AG09319 (cell line): ENCODE measurements around the gene TMEM198.

Experiments
- DNase-seq: peaks from one replicate; pipeline ENCODE4 v3.0.0-alpha.2; 2010; ENCODE audit warnings: low read depth; ENCODE audit errors: extremely low read depth
- TF ChIP-seq, protein P1 (sequence below): IDR thresholded peaks from 2 replicates; pipeline ENCODE4 v1.5.1; 2011; ENCODE audit warnings: low read depth, mild to moderate bottlenecking, inconsistent platforms, low read length, moderate library complexity

Gene TMEM198

GRCh38 chr2:219557320-219557719, 13.5 kb downstream of the TMEM198 start:
- DNase-seq: no peak
- TF ChIP-seq, protein P1, sequence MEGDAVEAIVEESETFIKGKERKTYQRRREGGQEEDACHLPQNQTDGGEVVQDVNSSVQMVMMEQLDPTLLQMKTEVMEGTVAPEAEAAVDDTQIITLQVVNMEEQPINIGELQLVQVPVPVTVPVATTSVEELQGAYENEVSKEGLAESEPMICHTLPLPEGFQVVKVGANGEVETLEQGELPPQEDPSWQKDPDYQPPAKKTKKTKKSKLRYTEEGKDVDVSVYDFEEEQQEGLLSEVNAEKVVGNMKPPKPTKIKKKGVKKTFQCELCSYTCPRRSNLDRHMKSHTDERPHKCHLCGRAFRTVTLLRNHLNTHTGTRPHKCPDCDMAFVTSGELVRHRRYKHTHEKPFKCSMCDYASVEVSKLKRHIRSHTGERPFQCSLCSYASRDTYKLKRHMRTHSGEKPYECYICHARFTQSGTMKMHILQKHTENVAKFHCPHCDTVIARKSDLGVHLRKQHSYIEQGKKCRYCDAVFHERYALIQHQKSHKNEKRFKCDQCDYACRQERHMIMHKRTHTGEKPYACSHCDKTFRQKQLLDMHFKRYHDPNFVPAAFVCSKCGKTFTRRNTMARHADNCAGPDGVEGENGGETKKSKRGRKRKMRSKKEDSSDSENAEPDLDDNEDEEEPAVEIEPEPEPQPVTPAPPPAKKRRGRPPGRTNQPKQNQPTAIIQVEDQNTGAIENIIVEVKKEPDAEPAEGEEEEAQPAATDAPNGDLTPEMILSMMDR: no peak

DNA sequence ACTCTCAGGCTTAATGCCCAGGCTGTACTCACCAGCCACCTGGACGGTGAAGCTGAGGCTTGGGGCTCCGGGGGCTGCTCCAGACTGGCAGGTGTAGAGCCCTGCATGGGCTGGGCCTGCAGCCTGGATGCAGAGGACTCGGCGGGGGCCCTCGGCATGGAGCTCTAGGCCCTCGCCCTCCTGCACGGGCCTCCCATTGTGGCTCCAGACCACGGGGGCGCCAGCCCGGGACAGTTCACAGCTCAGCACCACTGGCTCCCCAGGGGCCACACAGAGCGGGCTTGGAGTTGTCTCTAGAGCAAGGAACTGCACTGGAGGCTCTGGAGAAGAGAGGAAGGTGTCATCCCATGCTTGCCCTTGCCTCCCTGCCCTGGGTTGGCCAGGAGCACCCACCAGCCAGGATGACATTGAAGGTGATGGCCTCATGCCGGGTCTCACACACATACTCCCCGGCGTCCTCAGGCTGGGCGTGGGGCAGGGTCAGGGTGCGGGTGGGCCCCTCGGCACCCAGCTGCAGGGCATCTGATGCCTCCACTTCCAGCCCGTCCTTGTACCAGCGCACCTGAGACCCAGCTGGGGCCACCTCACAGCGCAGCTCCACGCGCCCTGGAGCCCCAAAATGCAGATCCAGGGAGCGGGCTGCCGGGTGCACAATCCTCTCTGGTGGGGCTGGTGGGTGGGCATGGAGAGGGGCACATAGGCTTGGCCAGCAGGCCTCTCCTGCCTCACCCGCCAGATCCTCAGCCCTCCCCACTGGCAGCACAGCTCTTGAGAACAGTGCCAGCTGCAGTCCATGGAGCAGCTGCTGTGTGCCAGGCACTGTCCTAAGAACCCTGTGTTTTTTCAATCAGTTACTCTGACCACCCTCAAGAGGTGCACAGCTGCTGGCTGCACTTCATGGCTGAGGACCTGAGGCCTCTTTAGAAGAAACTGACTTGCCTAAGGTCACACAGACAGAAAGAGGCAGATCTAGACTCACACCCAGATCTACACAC, 14.3 kb downstream of the TMEM198 start:
- DNase-seq: no peak
- TF ChIP-seq, protein P1: no peak

GRCh38 chr2:219559156-219559915, 15.5 kb downstream of the TMEM198 start:
- TF ChIP-seq, protein P1: no peak
- DNase-seq: no peak

DNA sequence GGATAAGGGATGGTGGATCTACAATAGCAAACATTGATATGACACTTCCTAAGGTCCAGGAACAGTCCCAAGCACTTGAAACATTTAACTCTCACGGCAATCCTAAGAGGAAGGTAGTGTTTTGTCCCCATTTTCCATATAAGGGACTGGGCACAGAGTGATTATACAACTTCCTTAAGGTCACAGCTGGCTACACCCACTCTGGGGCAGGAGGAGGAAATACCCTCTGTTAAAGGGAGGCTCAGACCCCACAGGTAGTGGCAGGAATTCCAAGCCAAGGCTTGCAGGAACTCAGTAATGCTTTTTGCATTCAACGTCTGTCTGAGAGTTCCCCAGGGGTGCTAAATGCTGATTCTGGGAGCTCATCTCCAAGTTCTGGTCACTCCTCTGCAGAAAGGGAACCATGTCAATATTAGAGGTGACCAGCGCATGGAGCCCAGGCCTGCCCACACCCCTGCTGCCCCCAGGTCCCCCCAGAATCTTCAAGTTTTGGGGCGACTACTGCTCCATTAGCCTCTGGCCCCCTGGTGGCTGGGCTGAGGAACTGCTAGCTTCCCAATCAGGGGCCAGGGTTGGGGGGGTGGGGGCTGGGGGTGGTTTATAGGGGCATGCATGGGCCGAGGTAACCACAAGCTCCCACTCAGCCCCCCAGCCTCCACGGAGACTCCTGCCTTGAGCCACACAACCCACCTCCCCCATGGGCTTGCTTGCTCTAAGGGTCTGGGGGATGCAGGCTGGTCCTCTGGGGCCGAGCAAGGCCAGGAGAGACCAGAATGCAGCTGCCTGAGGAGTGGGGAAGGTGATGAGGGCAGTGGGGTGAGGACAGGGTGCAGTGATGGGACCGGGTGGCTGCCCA, 16.4 kb downstream of the TMEM198 start:
- no peak for DNase-seq

DNA sequence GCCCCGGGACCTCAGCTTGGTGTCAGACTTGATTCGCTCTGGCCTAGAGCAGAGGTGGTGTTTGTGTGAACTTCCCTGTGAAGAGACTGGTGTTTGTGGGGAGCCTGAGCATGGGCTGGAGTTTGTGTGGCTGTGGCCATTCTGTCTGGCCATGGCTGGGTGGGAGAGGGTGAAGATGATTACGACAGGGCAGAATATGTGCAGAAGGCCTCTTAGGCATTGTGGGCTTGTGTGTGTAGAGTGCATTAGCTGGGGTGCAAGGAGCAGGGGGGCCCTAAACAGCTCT, 17.0 kb downstream of the TMEM198 start:
- no peak for DNase-seq
- TF ChIP-seq, protein P1: no peak; the same call in 1 of the 2 replicates

More for the DNA sequence above, 16.4 kb downstream of the TMEM198 start:
- TF ChIP-seq, protein P1: peak; percentile 62

- no peak for DNase-seq
- TF ChIP-seq, protein P1: no peak
These were observed 17.6 kb downstream of the TMEM198 start for GRCh38 chr2:219561179-219562048.
